Liver (tissue), 9 donors: Measurements from ENCODE around the gene MCEMP1. TPM values are rescaled to one million over a fixed set of nuclear protein-coding genes. Genes with fewer than 3 reads are reported as not detected.
A peak's percentile ranks its signal among the peaks of the same experiment; 100 is the strongest.

ENCODE experiments used
- DNase-seq: peaks from one replicate; pipeline ENCODE4 v3.0.0-alpha.2; 2017; ENCODE audit warnings: low spot score
- H3K27ac ChIP-seq, 2 donors: one replicate each; pipeline ENCODE4 v1.7.0; 2013; ENCODE audit warnings: inconsistent platforms in 2 of 2, low read length in 2 of 2, control low read depth in 1 of 2, low read depth in 1 of 2, mild to moderate bottlenecking in 1 of 2
- H3K27me3 ChIP-seq, 4 donors: one replicate each; pipeline versions ENCODE4 v1.6.1 to v1.7.0; 2013; ENCODE audit warnings: low read length in 3 of 4, inconsistent platforms in 1 of 4, mild to moderate bottlenecking in 1 of 4, moderate library complexity in 1 of 4; ENCODE audit not compliant: control insufficient read depth in 4 of 4, insufficient read depth in 4 of 4
- H3K36me3 ChIP-seq, 4 donors: one replicate each; pipeline versions ENCODE4 v1.6.1 to v1.7.0; 2013; ENCODE audit warnings: low read length in 3 of 4, mild to moderate bottlenecking in 3 of 4, low read depth in 1 of 4, moderate library complexity in 1 of 4; ENCODE audit not compliant: control insufficient read depth in 4 of 4, insufficient read depth in 3 of 4
- H3K4me1 ChIP-seq, 4 donors: one replicate each; pipeline versions ENCODE4 v1.6.1 to v1.7.0; 2013; ENCODE audit warnings: low read length in 3 of 4, mild to moderate bottlenecking in 3 of 4, moderate library complexity in 1 of 4; ENCODE audit not compliant: control insufficient read depth in 4 of 4, insufficient read depth in 4 of 4
- H3K4me3 ChIP-seq, 3 donors: one replicate each; pipeline versions ENCODE4 v1.6.1 to v1.7.0; 2013; ENCODE audit warnings: low read length in 3 of 3, control low read depth in 1 of 3, low read depth in 1 of 3, mild to moderate bottlenecking in 1 of 3
- H3K9ac ChIP-seq, 2 donors: one replicate each; pipeline ENCODE4 v1.7.0; 2013; ENCODE audit warnings: low read length in 2 of 2, mild to moderate bottlenecking in 2 of 2, moderate library complexity in 2 of 2, control low read depth in 1 of 2, low read depth in 1 of 2
- H3K9me3 ChIP-seq, 4 donors: one replicate each; pipeline versions ENCODE4 v1.6.1 to v1.7.0; 2013; ENCODE audit warnings: low read length in 3 of 4; ENCODE audit not compliant: control insufficient read depth in 4 of 4
- ATF3 ChIP-seq: IDR thresholded peaks from 2 replicates; pipeline ENCODE4 v1.6.1; 2016; ENCODE audit warnings: antibody characterized with exemption
- CTCF ChIP-seq: fragments of 150-350 bp; IDR thresholded peaks from 2 replicates; pipeline ENCODE4 v1.5.1; 2017; ENCODE audit warnings: improper control_type of control experiment, low read depth, low read length; ENCODE audit not compliant: missing input control
- FOXA2 ChIP-seq: IDR thresholded peaks from 2 replicates; pipeline ENCODE4 v1.6.1; 2016; ENCODE audit warnings: antibody characterized with exemption
- GABPA ChIP-seq, 2 donors: IDR thresholded peaks in 1 of 2; conservative IDR thresholded peaks in 1 of 2; 2 replicates each; pipeline ENCODE4 v1.6.1; 2016; ENCODE audit warnings: antibody characterized with exemption in 2 of 2, mild to moderate bottlenecking in 1 of 2, moderate library complexity in 1 of 2
- HNF4A ChIP-seq, 2 donors: conservative IDR thresholded peaks; 2 replicates each; pipeline ENCODE4 v1.6.1; 2016; ENCODE audit warnings: antibody characterized with exemption in 2 of 2, mild to moderate bottlenecking in 2 of 2
- HNF4G ChIP-seq: IDR thresholded peaks from 2 replicates; pipeline ENCODE4 v1.6.1; 2016; ENCODE audit warnings: antibody characterized with exemption
- NR2F2 ChIP-seq: IDR thresholded peaks from 2 replicates; pipeline ENCODE4 v1.6.1; 2016; ENCODE audit warnings: antibody characterized with exemption
- RAD21 ChIP-seq, 2 donors: IDR thresholded peaks; 2 replicates each; pipeline ENCODE4 v1.6.1; 2016; ENCODE audit warnings: antibody characterized with exemption in 2 of 2, mild to moderate bottlenecking in 2 of 2
- RXRA ChIP-seq, 2 donors: IDR thresholded peaks; 2 replicates each; pipeline ENCODE4 v1.6.1; 2017 to 2018; ENCODE audit warnings: antibody characterized with exemption in 2 of 2, mild to moderate bottlenecking in 1 of 2
- TAF1 ChIP-seq: conservative IDR thresholded peaks from 2 replicates; pipeline ENCODE4 v1.6.1; 2016; ENCODE audit warnings: antibody characterized with exemption, mild to moderate bottlenecking
- ZBTB33 ChIP-seq: IDR thresholded peaks from 2 replicates; pipeline ENCODE4 v1.6.1; 2016; ENCODE audit warnings: antibody characterized with exemption
- WGBS: extraction: QIAGEN DNeasy Blood & Tissue Kit; methylation state at CpG from one replicate; pipeline ENCODE4 v1.1.7; 2013; 5-methylcytosine and 5-hydroxymethylcytosine counted together
- polyA plus RNA-seq, 2 donors: library from polyadenylated mRNA; stranded (reverse) in 1 of 2; unstranded in 1 of 2; fragments of 200-250 nt in 1 of 2; fragments of >200 nt in 1 of 2; fragmentation: Nextera tagmentation in 1 of 2; extraction: Ambion mirVana in 1 of 2; gene quantifications; one replicate each; pipeline versions ENCODE4 v1.2.1 to v1.2.3, GENCODE V29; 2013 to 2015
- total RNA-seq, 2 donors: library from RNA; depleted of rRNA; stranded (reverse); fragments of >200 nt; gene quantifications; one replicate each; pipeline ENCODE4 v1.2.3, GENCODE V29; 2014
- donor health status: healthy.
- donor health status: healthy.
- donor health status: healthy.
- donor health status: healthy.
- donor health status: healthy.

The MCEMP1 gene
- total and polyA plus RNA-seq, 4 donors, result 0.29 to 0.92 (median 0.48) TPM

GRCh38 chr19:7677669-7678311 lies 900 bp downstream of the MCEMP1 start:
- H3K27me3 ChIP-seq, result no peaks in the 10 kb centered on the region
- peaks cover 0 to 2% (median 0%) of the 10 kb centered on the region in 4 donors for H3K36me3 ChIP-seq
- TF ChIP-seq FOXA2, result no peak
- 62% methylated on average over 12 of the region's 12 CpGs for WGBS
- H3K4me3 ChIP-seq, result no peak overlapping the region
- H3K27ac ChIP-seq, result peak overlapping the region in 1 of 2 donors; percentile 4
- H3K4me1 ChIP-seq, result peaks cover 2 to 28% (median 13%) of the 10 kb centered on the region in 4 donors
- no peak overlapping the region for H3K9ac ChIP-seq
- no peaks in the 10 kb centered on the region for H3K9me3 ChIP-seq
- DNase-seq, result no peak

- Histone ChIP-seq H3K9ac (no peak overlapping the region), H3K27ac (no peak overlapping the region), H3K4me1 (peaks cover 2 to 28% (median 13%) of the 10 kb centered on the region in 4 donors), H3K27me3 (no peaks in the 10 kb centered on the region), H3K36me3 (peaks cover 0 to 6% (median 0%) of the 10 kb centered on the region in 4 donors), H3K4me3 (no peak overlapping the region), H3K9me3 (no peaks in the 10 kb centered on the region)
- no peak for DNase-seq
- TF ChIP-seq RAD21 (IDR thresholded peaks at IDR 0.05) (peak; percentile 54 to 69), TAF1 (no peak), ATF3 (no peak), ZBTB33 (no peak), NR2F2 (no peak)
- WGBS, result 43% methylated on average over 30 of the region's 30 CpGs
Observed at GRCh38 chr19:7678971-7679751, 2.3 kb downstream of the MCEMP1 start.

- 34% methylated on average over 22 of the region's 22 CpGs for WGBS
- Histone ChIP-seq H3K4me3 (peak overlapping the region; percentile 1 to 97 (median 80)), H3K9ac (peak overlapping the region in 1 of 2 donors; percentile 92), H3K27ac (no peak overlapping the region), H3K9me3 (no peaks in the 10 kb centered on the region), H3K36me3 (peaks cover 0 to 6% (median 0%) of the 10 kb centered on the region in 4 donors), H3K27me3 (no peaks in the 10 kb centered on the region), H3K4me1 (peaks cover 0 to 25% (median 13%) of the 10 kb centered on the region in 4 donors)
- DNase-seq, result no peak
- TF ChIP-seq RXRA (IDR thresholded peaks at IDR 0.05), result no peak
- TF ChIP-seq HNF4G, result no peak
- no peak for TF ChIP-seq CTCF
- TF ChIP-seq GABPA (IDR thresholded peaks at IDR 0.05 in 1 of 2, conservative IDR thresholded peaks at IDR 0.05 in 1 of 2), result no peak
- no peak for TF ChIP-seq HNF4A (conservative IDR thresholded peaks at IDR 0.05)
Observed at GRCh38 chr19:7679771-7680605, 3.1 kb downstream of the MCEMP1 start.
